ENCODE measurements around the gene ZDHHC8. TPM values are rescaled to one million over a fixed set of nuclear protein-coding genes. Genes with fewer than 3 reads are reported as not detected.

Gene ZDHHC8
- total RNA-seq, 2 donors from 2014 or later, result 53.9 to 124 TPM

- Mint-ChIP-seq H3K36me3 (no peaks in the 10 kb centered on the region), H3K9me3 (no peaks in the 10 kb centered on the region), H3K4me1 (ENCODE audit: low read depth in 2 of 2) (no peaks in the 10 kb centered on the region), H3K27ac (no peak overlapping the region), H3K4me3 (no peak overlapping the region), H3K27me3 (no peaks in the 10 kb centered on the region)
- DNase-seq (ENCODE audit: low spot score) (no peak), ATAC-seq (no peak)
Measured at GRCh38 chr22:20180245-20180630, 48.6 kb downstream of the ZDHHC8 start.

GRCh38 chr22:20180640-20181039, 49.0 kb downstream of the ZDHHC8 start:
- Mint-ChIP-seq H3K4me3 (no peak overlapping the region), H3K27me3 (no peaks in the 10 kb centered on the region), H3K9me3 (no peaks in the 10 kb centered on the region), H3K27ac (no peak overlapping the region), H3K36me3 (no peaks in the 10 kb centered on the region), H3K4me1 (ENCODE audit: low read depth in 2 of 2) (no peaks in the 10 kb centered on the region)
- ATAC-seq (no peak), DNase-seq (ENCODE audit: low spot score) (no peak)

- Mint-ChIP-seq H3K9me3 (no peaks in the 10 kb centered on the region), H3K27me3 (no peaks in the 10 kb centered on the region), H3K4me1 (ENCODE audit: low read depth in 2 of 2) (no peaks in the 10 kb centered on the region), H3K27ac (no peak overlapping the region), H3K4me3 (no peak overlapping the region), H3K36me3 (no peaks in the 10 kb centered on the region)
- ATAC-seq, result no peak
- no peak for DNase-seq (ENCODE audit: low spot score)
Measured at GRCh38 chr22:20181194-20181883, 49.7 kb downstream of the ZDHHC8 start.

- Mint-ChIP-seq H3K4me1 (ENCODE audit: low read depth in 2 of 2) (no peaks in the 10 kb centered on the region), H3K36me3 (no peaks in the 10 kb centered on the region), H3K9me3 (no peaks in the 10 kb centered on the region), H3K27me3 (no peaks in the 10 kb centered on the region), H3K27ac (no peak overlapping the region), H3K4me3 (no peak overlapping the region)
- DNase-seq (ENCODE audit: low spot score) (no peak), ATAC-seq (no peak)
Measured at GRCh38 chr22:20181884-20182236, 50.3 kb downstream of the ZDHHC8 start.

GRCh38 chr22:20182365-20182764, 50.8 kb downstream of the ZDHHC8 start:
- no peaks in the 10 kb centered on the region for H3K27me3 Mint-ChIP-seq
- ATAC-seq (no peak), DNase-seq (ENCODE audit: low spot score) (no peak)
- H3K9me3 Mint-ChIP-seq, result no peaks in the 10 kb centered on the region
- no peak overlapping the region for H3K27ac Mint-ChIP-seq
- H3K4me1 Mint-ChIP-seq (ENCODE audit: low read depth in 2 of 2), result no peaks in the 10 kb centered on the region
- H3K4me3 Mint-ChIP-seq, result no peak overlapping the region
- no peaks in the 10 kb centered on the region for H3K36me3 Mint-ChIP-seq

GRCh38 chr22:20183101-20183500, 51.5 kb downstream of the ZDHHC8 start:
- H3K36me3 Mint-ChIP-seq, result no peaks in the 10 kb centered on the region
- H3K9me3 Mint-ChIP-seq, result no peaks in the 10 kb centered on the region
- no peaks in the 10 kb centered on the region for H3K27me3 Mint-ChIP-seq
- no peaks in the 10 kb centered on the region for H3K4me1 Mint-ChIP-seq (ENCODE audit: low read depth in 2 of 2)
- ATAC-seq (no peak), DNase-seq (ENCODE audit: low spot score) (no peak)
- no peak overlapping the region for H3K4me3 Mint-ChIP-seq
- H3K27ac Mint-ChIP-seq, result no peak overlapping the region

GRCh38 chr22:20183823-20184222, 52.2 kb downstream of the ZDHHC8 start:
- Mint-ChIP-seq H3K4me3 (no peak overlapping the region), H3K4me1 (ENCODE audit: low read depth in 2 of 2) (no peaks in the 10 kb centered on the region), H3K27me3 (no peaks in the 10 kb centered on the region), H3K9me3 (no peaks in the 10 kb centered on the region), H3K36me3 (no peaks in the 10 kb centered on the region), H3K27ac (no peak overlapping the region)
- DNase-seq (ENCODE audit: low spot score), result no peak
- no peak for ATAC-seq

GRCh38 chr22:20184501-20185165, 53.0 kb downstream of the ZDHHC8 start:
- Mint-ChIP-seq H3K9me3 (no peaks in the 10 kb centered on the region), H3K27me3 (no peaks in the 10 kb centered on the region), H3K27ac (no peak overlapping the region), H3K36me3 (no peaks in the 10 kb centered on the region), H3K4me3 (no peak overlapping the region), H3K4me1 (ENCODE audit: low read depth in 2 of 2) (peaks cover 0 to under 1% of the 10 kb centered on the region in 2 donors)
- DNase-seq (ENCODE audit: low spot score), result no peak
- no peak for ATAC-seq

GRCh38 chr22:20185750-20186149, 54.1 kb downstream of the ZDHHC8 start:
- no peaks in the 10 kb centered on the region for H3K27me3 Mint-ChIP-seq

GRCh38 chr22:20186183-20186870, 54.7 kb downstream of the ZDHHC8 start:
- Mint-ChIP-seq H3K4me3 (no peak overlapping the region), H3K4me1 (ENCODE audit: low read depth in 2 of 2) (peaks cover 0 to 4% of the 10 kb centered on the region in 2 donors), H3K9me3 (no peaks in the 10 kb centered on the region), H3K36me3 (no peaks in the 10 kb centered on the region), H3K27ac (no peak overlapping the region), H3K27me3 (no peaks in the 10 kb centered on the region)
- DNase-seq (ENCODE audit: low spot score), result no peak
- peak in 1 of 2 donors; percentile 2 for ATAC-seq

More at GRCh38 chr22:20185750-20186149, 54.1 kb downstream of the ZDHHC8 start:
- H3K4me3 Mint-ChIP-seq, result no peak overlapping the region
- no peaks in the 10 kb centered on the region for H3K36me3 Mint-ChIP-seq
- peaks cover 0 to 4% of the 10 kb centered on the region in 2 donors for H3K4me1 Mint-ChIP-seq (ENCODE audit: low read depth in 2 of 2)
- no peaks in the 10 kb centered on the region for H3K9me3 Mint-ChIP-seq
- DNase-seq (ENCODE audit: low spot score) (no peak), ATAC-seq (no peak)
- H3K27ac Mint-ChIP-seq, result no peak overlapping the region

- ATAC-seq (peak in 1 of 2 donors; percentile 10), DNase-seq (ENCODE audit: low spot score) (no peak)
- Mint-ChIP-seq H3K27ac (no peak overlapping the region), H3K4me3 (no peak overlapping the region), H3K9me3 (no peaks in the 10 kb centered on the region), H3K27me3 (no peaks in the 10 kb centered on the region), H3K4me1 (ENCODE audit: low read depth in 2 of 2) (peaks cover 0 to 4% of the 10 kb centered on the region in 2 donors), H3K36me3 (no peaks in the 10 kb centered on the region)
Measured at GRCh38 chr22:20186871-20187546, 55.4 kb downstream of the ZDHHC8 start.

- H3K27me3 Mint-ChIP-seq, result no peaks in the 10 kb centered on the region
- no peaks in the 10 kb centered on the region for H3K36me3 Mint-ChIP-seq
- DNase-seq (ENCODE audit: low spot score) (no peak), ATAC-seq (no peak)
- H3K27ac Mint-ChIP-seq, result no peak overlapping the region
- H3K9me3 Mint-ChIP-seq, result no peaks in the 10 kb centered on the region
- H3K4me3 Mint-ChIP-seq, result no peak overlapping the region
- H3K4me1 Mint-ChIP-seq (ENCODE audit: low read depth in 2 of 2), result peaks cover 0 to 4% of the 10 kb centered on the region in 2 donors
Measured at GRCh38 chr22:20187777-20188566, 56.4 kb downstream of the ZDHHC8 start.

GRCh38 chr22:20188567-20188877, 56.9 kb downstream of the ZDHHC8 start:
- H3K36me3 Mint-ChIP-seq, result no peaks in the 10 kb centered on the region
- H3K27ac Mint-ChIP-seq, result no peak overlapping the region
- H3K9me3 Mint-ChIP-seq, result no peaks in the 10 kb centered on the region
- no peak overlapping the region for H3K4me3 Mint-ChIP-seq
- H3K27me3 Mint-ChIP-seq, result no peaks in the 10 kb centered on the region
- ATAC-seq (no peak), DNase-seq (ENCODE audit: low spot score) (no peak)
- peaks cover 0 to 4% of the 10 kb centered on the region in 2 donors for H3K4me1 Mint-ChIP-seq (ENCODE audit: low read depth in 2 of 2)

All from natural killer cell treated with Interleukin-12 subunit alpha and Interleukin-12 subunit beta and Interleukin-15 and Interleukin-18, amount 100 ng/mL, for 72 hours (primary cell).